IPS-15b (cell line): ENCODE data around the gene MRPS34.

Experiments
- H3K27me3 ChIP-seq: one replicate; pipeline ENCODE4 v1.6.1; 2013; ENCODE audit warnings: low read length; ENCODE audit not compliant: control insufficient read depth, insufficient read depth
- H3K36me3 ChIP-seq: one replicate; pipeline ENCODE4 v1.6.1; 2013; ENCODE audit warnings: low read length; ENCODE audit not compliant: control insufficient read depth, insufficient read depth
- H3K4me1 ChIP-seq: one replicate; pipeline ENCODE4 v1.6.1; 2013; ENCODE audit warnings: mild to moderate bottlenecking, low read length; ENCODE audit not compliant: control insufficient read depth, insufficient read depth
- H3K4me3 ChIP-seq: one replicate; pipeline ENCODE4 v1.5.1; 2013; ENCODE audit warnings: low read depth, low read length
- H3K9ac ChIP-seq: one replicate; pipeline ENCODE4 v1.6.1; 2013; ENCODE audit warnings: low read depth, mild to moderate bottlenecking, low read length
- H3K9me3 ChIP-seq: one replicate; pipeline ENCODE4 v1.6.1; 2013; ENCODE audit warnings: mild to moderate bottlenecking, low read length; ENCODE audit not compliant: control insufficient read depth, insufficient read depth

Gene MRPS34

DNA sequence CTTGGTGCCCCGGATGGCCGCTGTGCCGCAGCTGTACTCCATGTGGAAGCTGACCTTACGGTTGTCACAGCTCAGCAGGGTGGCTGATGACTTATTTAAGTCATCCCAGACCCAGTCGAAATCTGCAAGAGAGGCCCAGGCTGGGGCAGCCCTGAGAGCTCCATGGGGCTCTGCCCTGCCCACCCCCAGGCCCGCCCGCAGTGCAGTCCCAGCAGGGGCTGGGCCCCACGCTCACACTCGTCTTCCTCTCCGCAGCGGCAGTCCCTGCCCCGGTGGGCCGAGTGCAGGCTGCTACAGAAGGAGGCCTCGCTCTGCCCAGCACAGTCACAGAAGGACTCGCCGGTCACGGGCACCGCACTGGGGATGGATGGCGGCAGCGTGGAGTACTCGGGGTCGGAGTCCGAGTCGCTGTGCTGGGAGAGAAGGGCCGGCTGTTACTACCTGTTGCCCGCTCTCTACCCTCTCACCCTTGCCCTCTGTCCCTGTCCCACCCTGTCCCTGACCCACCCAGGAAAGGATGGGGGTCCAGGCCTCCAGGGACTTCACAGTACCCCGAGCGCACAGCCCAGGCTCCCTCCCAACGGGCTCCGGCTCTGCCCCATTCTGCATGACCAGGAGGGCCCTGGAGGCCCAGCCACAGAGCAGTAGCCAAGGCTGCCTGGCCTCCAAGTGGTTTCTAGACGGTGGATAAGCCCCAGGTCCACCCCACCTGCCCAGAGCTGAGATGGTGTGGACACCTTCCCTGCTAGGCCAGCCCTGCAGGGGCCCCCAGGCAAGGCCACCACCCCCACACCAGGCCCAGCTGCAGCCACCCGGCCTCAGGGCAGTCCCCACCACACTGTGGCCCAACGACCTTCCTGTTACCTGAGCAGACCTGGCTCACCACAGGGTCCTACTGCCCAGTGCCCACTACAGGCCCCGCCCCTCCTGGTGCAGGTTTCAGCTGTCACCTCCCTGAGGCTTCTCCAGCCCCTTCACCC lies 5.6 kb upstream of the MRPS34 start:
- H3K36me3 ChIP-seq, result peaks cover 39% of the 10 kb centered on the region
- H3K9me3 ChIP-seq, result no peaks in the 10 kb centered on the region
- H3K4me1 ChIP-seq, result no peaks in the 10 kb centered on the region
- no peak overlapping the region for H3K9ac ChIP-seq
- no peak overlapping the region for H3K4me3 ChIP-seq
- H3K27me3 ChIP-seq, result no peaks in the 10 kb centered on the region

DNA sequence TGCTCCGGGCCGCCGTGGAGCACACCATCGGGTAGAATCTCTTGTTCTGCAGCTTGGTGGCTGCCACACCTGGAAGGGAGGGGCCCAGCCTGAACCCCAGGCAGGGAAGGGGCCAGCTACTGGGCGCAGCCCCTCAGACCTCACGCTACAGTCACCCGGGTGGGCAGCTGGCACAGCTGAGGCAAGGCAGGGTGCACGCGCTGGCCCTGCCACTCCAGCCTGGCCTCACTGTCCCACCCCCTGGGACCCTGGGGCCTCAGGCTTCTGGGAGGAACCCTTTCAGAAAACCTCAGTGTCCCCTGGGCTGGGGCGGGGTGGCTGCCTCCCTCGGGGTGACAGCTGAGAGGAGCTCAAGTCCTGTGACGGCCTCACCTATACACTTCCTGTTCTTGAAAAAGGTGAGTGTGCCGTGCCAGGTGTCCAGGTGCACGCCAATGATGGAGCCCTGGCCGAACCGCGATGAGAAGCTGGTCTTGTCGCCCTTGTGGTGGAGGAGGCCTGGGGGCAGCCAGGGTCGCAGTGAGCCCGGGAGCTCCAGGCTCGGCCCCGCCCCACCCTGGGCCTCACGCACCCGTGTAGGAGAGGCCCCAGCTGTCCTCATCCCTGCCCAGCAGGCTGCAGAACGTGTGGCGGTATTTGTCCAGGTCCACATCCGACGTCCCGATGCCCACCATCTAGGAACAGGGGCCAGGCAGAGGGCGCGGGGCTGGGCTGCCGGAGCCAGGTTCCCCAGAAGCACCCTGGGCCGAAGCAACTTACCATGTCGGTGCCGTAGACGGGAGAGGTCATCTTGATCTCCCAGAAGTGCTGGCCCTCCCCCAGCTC lies 4.7 kb upstream of the MRPS34 start:
- H3K9ac ChIP-seq, result no peak overlapping the region

DNA sequence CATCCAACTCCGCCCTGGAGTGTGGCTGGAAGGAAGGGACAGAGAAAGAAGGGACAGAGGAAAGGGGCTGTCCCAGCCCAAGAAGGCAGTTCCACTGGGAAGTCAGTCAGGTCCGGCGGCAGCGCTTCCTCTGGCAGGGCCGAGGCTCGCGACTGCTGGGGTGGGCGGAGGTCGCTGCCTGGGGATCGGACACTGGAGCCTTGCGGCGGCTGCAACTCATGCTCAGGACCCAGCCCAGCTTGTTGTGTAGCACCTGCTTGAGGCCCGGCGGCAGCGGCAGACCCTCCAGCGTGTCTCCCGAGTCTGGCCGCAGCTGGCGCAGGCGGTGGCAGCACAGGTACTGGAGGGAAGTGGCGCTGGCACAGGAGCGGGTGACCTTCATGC lies 4.0 kb upstream of the MRPS34 start:
- Histone ChIP-seq H3K27me3 (no peaks in the 10 kb centered on the region), H3K4me3 (no peak overlapping the region), H3K9ac (no peak overlapping the region), H3K36me3 (peaks cover 41% of the 10 kb centered on the region), H3K4me1 (no peaks in the 10 kb centered on the region), H3K9me3 (no peaks in the 10 kb centered on the region)

More for the DNA sequence above, 4.7 kb upstream of the MRPS34 start:
- H3K4me1 ChIP-seq, result no peaks in the 10 kb centered on the region
- no peak overlapping the region for H3K4me3 ChIP-seq
- no peaks in the 10 kb centered on the region for H3K9me3 ChIP-seq
- H3K36me3 ChIP-seq, result peaks cover 41% of the 10 kb centered on the region
- no peaks in the 10 kb centered on the region for H3K27me3 ChIP-seq

DNA sequence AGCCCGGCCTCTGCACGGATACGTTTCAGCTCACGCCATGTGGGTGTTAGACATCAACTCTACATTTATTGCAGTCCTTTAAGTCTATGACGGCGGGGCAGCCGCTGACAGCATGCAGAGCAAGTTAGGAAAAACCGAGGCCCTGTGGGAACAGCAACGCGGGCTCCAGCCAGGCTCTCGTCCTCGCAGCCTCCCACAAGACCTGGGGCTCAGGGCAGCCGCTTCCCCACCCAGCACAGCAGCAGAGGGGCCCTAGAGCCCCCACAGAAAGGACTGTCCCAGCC lies 3.7 kb upstream of the MRPS34 start:
- H3K27me3 ChIP-seq, result no peaks in the 10 kb centered on the region
- H3K4me1 ChIP-seq, result no peaks in the 10 kb centered on the region
- peaks cover 41% of the 10 kb centered on the region for H3K36me3 ChIP-seq
- H3K9me3 ChIP-seq, result no peaks in the 10 kb centered on the region
- no peak overlapping the region for H3K4me3 ChIP-seq
- no peak overlapping the region for H3K9ac ChIP-seq

DNA sequence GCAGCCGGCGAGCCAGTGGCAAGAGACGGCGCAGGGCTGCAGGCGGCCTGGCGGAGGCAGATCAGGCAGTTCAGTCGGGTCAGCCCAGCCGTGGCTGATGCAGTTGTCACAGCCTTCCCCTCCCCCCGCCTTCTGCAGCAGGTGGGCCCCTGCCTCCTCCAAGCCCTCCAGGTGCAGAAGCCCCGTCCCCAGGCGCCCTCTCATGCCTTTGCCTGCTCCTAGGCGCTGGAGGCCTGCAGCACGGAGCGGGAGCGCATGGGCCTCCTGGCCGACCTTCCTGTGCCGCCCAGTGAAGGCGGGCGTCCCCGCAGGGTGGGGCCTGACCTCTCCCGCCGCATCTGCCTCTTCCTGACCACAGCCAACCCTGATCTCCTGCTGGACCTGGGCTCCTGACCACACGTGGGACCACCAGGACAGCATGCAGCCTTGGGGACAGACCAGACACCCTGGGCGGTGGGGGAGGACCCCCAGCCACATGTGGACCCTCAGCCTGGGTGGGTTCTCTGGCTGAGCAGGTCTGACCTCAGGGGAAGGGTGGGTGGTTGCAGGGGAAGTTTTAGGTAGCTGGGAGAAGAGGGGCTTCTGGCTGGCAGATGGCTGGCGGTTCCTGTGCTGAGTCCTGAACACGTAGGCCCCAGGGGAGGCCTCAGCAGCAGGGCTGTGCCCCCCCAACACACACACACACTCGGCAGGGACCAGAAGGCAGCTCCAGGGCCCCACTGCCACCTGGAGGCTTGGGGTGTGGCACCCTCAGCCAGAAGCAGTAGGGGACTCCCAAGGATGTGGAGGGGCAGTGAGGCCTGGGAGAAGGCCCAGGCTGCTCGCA lies 3.1 kb upstream of the MRPS34 start:
- no peaks in the 10 kb centered on the region for H3K27me3 ChIP-seq
- no peaks in the 10 kb centered on the region for H3K4me1 ChIP-seq
- H3K36me3 ChIP-seq, result peaks cover 41% of the 10 kb centered on the region
- no peaks in the 10 kb centered on the region for H3K9me3 ChIP-seq
- H3K9ac ChIP-seq, result no peak overlapping the region
- no peak overlapping the region for H3K4me3 ChIP-seq

DNA sequence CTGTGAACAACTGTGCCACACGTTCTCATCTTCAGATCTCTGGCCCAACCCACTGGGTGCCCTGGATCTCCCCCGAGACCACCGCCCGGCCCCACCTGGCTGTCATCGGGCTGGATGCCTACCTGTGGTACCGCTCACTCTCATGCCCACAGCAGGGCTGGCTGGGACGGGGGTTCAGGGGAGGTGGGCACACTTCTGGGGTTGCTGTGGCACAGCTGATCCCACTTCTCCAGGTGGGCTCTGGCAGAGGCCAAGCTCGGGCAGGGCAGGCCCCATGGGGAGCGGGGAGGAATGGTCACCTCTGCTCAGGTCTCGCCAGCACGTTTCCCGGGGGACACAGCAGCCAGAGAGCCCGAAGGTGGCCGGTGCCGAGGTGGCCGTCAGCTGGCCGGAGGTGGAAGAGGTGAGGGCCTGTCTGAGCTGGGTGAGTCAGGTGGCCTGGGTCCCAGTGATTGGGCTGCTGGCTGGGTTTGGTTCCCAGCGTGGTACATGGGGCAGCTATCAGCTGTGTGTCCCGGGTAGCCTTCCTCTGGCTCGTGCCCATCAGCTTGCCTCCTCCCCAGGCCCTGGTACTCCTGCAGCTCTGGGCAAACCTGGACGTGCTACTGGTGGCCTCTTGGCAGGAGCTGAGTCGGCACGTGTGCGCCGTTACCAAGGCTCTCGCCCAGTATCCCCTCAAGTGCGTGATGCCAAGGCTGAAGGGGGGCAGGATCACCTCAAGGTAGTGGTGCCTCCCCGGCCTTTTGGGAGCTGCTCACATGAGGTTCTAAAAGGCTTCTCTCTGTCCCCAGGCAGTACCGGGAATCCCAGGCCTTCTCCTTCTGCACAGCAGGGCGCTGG lies 2.3 kb upstream of the MRPS34 start:
- Histone ChIP-seq H3K9ac (no peak overlapping the region), H3K27me3 (no peaks in the 10 kb centered on the region), H3K9me3 (no peaks in the 10 kb centered on the region), H3K4me3 (no peak overlapping the region), H3K4me1 (no peaks in the 10 kb centered on the region), H3K36me3 (peaks cover 38% of the 10 kb centered on the region)

DNA sequence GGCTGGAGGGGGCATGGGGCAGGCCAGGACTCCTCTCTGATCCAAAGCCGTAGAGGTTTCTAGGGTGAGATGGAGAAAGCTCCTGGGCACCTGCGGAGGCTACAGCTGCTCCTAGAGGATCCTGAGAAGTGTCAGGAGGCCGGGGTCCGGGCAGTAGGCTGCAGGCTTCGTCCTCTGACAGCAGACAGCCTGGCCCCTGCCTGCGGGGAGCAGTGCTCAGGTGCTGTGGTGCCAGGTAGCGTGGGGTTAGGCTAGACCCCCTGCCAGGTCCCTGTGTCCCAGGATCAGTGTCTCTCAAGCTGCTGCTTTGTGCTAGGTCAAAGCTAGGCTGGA lies 1.5 kb upstream of the MRPS34 start:
- Histone ChIP-seq H3K27me3 (no peaks in the 10 kb centered on the region), H3K4me1 (peaks cover 2% of the 10 kb centered on the region), H3K4me3 (no peak overlapping the region), H3K36me3 (peaks cover 33% of the 10 kb centered on the region), H3K9me3 (no peaks in the 10 kb centered on the region), H3K9ac (peak overlapping the region; percentile 12)

DNA sequence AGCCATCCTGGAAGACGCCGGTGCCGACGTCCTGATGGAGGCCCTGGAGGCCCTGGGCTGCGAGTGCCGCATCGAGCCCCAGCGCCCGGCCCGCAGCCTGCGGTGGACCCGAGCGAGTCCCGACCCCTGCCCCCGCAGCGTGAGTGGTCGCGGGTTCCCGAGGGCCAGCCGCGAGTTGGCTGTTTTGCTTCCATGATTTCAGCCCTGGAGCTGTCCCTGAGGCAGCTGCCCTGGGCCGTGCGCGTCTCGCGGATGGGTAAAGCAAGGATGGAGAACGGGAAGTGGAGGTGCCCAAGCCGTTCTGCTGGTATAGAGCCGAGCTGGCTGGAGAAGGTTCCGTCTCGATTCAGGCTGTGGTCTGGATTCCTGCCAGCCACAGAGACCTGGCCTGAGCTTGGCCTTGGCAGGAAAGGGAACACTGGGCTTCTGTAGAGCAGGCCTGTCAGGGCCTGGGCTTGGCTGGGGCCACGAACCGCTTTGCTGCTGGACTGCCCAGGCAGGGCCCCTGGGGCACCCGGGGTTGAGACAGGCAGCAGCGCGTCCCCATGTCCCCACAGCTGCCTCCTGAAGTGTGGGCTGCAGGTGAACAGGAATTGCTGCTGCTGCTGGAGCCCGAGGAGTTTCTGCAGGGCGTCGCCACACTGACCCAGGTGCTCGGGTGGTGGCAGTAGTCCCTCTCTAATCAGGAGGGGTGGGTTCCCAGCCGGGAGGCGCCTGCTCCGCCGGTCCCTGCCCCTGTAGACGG lies 941 bp upstream of the MRPS34 start:
- peaks cover 2% of the 10 kb centered on the region for H3K4me1 ChIP-seq
- peaks cover 31% of the 10 kb centered on the region for H3K36me3 ChIP-seq

DNA sequence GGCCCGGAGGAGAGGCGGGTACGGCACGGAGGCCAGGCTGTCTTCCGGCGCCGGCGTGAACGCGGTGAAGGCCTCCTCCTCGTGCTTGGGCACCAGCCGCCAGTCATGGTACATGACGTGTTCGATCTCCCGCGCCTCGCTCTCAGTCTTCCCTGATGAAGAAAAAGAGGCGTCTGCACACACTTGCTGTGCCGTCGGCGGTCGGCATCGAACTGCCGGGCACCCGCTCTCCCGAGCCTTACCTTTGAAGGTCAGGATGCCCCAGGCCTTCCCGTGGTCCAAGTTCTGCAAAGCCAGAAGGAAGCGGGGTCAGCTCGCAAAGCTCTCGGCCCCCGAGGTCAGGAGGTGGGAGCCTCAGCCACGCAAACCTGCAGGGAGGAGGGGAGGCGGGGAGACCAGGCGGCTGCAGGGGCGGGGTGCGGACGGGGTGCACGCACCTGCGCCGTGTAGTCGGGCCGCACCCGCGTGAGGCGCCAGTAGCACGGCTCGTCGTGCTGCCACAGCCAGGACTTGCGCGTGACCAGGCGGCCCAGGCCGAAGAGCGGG lies 499 bp downstream of the MRPS34 start, which contains the start of gene EME2:
Gene EME2 (plus strand): TSS at position 449 of the 546 bp plus-strand sequence. CDS start 418 bp downstream, outside the sequence.
- peaks cover 39% of the 10 kb centered on the region for H3K36me3 ChIP-seq

More for the DNA sequence above, 941 bp upstream of the MRPS34 start:
- peak overlapping the region; percentile 85 for H3K9ac ChIP-seq
- peak overlapping the region; percentile 85 for H3K4me3 ChIP-seq
- no peaks in the 10 kb centered on the region for H3K27me3 ChIP-seq
- H3K9me3 ChIP-seq, result no peaks in the 10 kb centered on the region

DNA sequence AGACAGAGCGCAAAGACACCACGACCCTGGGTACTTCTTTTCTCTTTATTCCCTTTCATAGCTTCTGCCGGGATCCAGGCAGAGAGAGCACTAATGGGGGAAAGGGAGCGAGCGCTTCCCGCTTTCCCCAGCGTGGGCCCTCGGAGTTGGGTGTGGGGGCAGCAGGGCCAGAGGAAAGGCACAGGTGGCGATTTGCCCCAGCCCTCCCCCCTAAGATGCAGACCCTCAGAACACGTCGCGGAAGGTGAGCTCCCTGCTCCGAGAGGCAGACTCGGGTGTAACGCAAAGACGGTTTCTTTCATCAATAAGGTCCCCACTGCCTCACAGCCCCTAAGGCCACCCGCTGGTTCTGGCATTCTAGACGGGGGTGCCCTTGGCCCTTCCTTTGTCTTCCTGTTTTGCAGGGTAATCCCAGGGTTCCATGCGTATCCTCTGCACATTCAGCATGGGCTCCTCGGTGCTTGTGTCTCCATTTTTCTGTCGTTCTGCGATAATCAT lies 1.0 kb downstream of the MRPS34 start:
- H3K36me3 ChIP-seq, result peaks cover 40% of the 10 kb centered on the region
- peak overlapping the region; percentile 85 for H3K4me3 ChIP-seq
- H3K9ac ChIP-seq, result peak overlapping the region; percentile 88
- H3K27me3 ChIP-seq, result no peaks in the 10 kb centered on the region
- H3K9me3 ChIP-seq, result no peaks in the 10 kb centered on the region
- H3K4me1 ChIP-seq, result peaks cover 2% of the 10 kb centered on the region

More for the DNA sequence above, 499 bp downstream of the MRPS34 start, which contains the start of gene EME2:
- peak within 1 kb of the TSS; percentile 88 for H3K9ac ChIP-seq
- H3K4me1 ChIP-seq, result peaks cover 2% of the 10 kb centered on the region
- no peaks in the 10 kb centered on the region for H3K27me3 ChIP-seq
- no peaks in the 10 kb centered on the region for H3K9me3 ChIP-seq
- H3K4me3 ChIP-seq, result peak within 1 kb of the TSS; percentile 85
